ENCODE results near the gene ZBTB46.
"Not testable (repeated sequence)": the region's sequence is repeated elsewhere in the genome, so short reads cannot be mapped to it uniquely, and the experiment has no call there.

The ZBTB46 gene

DNA sequence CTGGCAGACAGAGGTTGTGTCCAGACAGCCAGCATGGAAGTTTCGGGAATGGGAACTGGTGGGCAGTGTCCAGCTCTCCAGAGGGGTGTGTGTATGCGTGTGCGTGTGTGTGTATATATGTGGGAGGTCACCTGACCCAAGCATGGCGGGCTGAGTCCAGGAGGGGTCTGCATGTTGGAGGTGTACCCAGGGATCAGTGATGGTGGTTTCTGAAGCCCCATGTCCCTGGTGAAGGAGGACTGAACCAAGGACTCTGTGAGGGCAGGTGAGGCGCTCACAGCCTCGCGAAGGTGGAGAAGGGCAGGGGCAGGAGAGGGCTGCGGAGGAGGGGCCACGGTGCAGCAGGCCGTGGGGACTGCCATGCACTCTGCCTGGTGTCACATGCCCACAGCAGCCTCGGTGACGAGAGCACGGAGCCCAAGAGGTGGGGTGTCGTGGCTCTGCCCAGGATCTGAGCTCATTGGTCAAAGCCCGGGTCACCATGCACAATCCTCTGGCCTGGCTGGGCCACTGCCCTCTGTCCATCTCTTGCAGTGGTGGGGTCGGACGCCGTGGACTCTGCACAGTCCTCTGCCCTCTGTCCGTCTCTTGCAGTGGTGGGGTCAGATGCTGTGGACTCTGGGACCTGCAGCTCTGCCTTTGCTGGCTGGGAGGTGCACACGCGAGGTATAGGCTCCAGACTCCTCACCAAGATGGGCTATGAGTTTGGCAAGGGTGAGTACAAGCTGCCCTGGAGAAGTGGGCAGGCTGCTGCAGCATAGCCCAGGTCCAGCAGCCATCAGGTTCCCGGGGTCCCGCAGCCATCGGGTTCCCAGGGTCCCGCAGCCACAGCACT, 96.7 kb downstream of the ZBTB46 start:
- DNase-seq (ENCODE audit: low spot score) = no peak

DNA sequence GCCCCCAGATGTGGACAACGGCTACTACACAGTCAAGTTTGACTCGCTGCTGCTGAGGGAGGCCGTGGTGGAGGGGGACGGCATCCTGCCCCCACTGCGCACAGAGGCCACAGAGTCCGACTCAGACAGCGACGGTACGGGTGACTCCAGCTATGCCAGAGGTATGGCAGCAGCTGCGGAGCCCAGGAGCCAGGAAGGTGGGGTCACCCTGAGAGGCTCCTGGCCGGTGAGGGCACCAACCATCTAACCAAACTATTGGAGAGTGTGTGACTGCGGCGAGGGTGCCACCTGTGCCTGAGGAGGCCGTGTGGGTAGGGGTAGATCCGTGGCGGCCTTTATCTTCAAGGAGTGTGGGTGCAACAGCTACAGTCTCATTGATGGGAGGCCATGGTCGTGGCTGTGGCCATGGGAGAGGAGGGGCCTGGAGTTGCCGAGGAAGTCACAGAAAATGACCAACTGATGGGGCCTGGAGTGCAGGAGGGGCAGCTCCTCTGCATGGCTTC, 97.4 kb downstream of the ZBTB46 start:
- no peak for DNase-seq (ENCODE audit: low spot score)

DNA sequence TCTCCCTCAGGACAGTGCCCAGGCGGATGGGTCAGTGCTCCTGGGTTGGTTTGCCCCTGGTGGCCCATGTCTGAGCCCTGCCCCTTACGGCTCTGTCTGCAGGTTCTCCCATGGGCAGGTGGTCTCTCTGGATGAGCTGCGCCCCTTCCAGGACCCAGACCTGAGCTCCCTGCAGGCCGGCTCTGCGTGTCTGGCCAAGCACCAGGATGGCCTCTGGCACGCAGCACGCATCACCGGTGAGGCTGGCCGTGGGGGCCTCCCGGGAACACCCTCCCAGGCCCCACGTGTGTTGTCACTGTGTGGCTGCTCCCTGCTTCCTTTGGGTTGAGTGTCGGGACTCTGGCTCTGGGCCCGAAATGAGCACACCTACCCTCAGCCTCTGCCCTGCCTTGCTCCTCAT, 97.9 kb downstream of the ZBTB46 start:
- DNase-seq (ENCODE audit: low spot score) = no peak

DNA sequence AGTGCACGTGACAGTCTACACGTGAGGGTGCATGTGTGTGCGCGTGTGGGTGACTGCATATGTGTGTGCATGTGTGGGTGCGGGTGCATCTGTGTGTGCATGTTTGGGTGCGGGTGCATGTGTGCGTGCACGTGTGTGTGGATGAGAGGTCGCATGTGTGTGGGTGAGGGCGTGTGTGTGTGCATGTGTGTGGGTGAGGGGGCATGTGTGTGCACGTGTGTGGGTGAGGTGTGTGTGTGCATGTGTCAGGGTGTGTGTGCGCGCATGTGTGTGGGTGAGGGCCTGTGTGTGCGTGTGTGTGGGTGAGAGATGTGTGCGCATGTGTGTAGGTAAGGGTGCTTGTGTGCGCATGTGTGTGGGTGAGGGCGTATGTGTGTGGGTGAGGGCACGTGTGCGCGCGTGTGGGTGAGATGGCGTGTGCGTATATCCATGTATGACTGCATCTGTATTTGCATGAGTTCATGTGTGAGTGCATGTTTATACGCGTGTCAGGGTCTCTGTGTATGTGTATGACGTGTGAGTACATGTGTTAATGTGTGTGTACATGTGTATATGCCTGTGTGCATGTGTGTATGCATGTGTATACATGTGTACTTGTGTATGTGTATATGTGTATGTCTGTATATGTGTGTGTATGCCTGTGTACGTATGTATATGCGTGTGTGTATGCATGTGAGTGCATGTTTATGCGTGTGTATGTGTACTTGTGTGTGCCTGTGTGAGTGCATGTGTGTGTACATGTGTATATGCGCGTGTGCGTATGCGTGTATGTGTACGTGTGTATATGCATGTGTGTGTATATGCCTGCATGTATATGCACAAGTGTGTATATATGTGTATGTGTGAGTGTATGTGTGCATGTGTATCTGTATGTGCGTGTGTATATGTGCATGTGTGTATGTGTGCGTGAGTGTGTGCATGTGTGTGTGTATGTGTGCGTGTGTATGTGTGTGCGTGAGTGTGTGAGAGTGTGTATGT, 98.7 kb downstream of the ZBTB46 start:
- DNase-seq (ENCODE audit: low spot score) = no peak

DNA sequence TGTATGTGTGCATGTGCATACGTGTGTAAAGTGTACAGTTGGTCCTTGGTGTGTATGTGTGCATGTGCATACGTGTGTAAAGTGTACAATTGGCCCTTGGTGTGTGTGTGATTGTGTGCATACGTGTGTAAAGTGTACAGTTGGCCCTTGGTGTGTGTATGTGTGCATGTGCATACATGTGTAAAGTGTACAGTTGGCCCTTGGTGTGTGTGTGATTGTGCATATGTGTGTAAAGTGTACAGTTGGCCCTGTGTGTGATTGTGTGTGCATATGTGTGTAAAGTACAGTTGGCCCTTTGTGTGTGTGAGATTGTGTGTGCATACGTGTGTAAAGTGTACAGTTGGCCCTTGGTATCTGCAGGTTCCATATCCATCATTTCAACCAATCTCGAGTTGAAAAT, 99.7 kb downstream of the ZBTB46 start:
- DNase-seq (ENCODE audit: low spot score) = no peak

DNA sequence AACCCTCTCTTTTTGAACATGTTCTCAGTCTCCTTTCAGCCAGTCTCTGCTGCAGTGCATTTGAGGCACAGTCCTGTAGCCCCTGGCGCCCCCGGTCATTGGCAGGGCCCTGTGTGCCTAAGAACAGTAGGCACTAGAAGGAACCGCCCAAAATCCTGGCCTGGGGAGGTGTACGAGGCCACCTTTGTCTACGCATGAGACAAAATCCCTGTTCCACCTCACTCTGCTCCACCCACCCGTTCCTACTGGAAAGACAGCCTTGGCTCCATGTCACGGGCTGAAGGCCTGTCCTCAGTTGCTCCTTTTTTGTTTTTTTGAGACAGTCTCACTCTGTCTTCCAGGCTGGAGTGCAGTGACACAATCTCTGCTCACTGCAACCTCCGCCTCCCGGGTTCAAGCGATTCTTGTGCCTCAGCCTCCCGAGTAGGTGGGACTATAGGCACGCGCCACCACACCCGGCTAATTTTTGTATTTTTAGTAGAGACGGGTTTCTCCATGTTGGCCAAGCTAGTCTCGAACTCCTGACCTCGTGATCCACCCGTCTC, 100.8 kb downstream of the ZBTB46 start:
- DNase-seq (ENCODE audit: low spot score) = not testable (repeated sequence)

DNA sequence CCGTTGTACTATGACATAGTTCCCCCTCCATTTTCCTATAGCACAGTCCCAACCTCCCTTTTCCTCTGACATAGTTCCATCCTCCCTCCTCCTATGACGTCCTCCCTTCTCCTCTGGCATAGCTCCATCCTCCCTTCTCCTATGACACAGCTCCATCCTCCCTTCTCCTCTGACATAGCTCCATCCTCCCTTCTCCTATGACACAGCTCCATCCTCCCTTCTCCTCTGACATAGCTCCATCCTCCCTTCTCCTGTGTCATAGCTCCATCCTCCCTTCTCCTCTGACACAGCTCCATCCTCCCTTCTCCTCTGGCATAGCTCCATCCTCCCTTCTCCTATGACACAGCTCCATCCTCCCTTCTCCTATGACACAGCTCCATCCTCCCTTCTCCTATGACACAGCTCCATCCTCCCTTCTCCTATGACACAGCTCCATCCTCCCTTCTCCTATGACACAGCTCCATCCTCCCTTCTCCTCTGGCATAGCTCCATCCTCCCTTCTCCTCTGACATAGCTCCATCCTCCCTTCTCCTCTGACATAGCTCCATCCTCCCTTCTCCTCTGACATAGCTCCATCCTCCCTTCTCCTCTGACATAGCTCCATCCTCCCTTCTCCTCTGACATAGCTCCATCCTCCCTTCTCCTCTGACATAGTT, 108.0 kb downstream of the ZBTB46 start:
- DNase-seq (ENCODE audit: low spot score) = not testable (repeated sequence)

DNA sequence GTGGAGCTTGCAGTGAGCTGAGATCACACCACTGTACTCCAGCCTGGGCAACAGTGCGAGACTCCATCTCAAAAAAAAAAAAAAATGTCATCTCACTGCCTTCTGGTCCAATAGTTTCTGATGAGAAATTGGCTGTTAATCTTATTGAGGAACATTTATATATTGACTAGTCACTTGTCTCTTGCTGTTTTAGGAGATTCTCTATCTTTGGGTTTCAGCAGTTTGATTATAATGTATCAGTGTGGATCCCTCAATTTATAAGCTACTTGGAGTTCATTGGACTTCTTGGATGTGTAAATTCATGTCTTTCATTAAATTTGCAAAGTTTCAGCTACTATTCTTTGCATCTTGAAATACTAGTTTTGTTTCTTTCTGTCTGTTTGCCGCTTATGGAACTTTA, 112.1 kb downstream of the ZBTB46 start:
- DNase-seq (ENCODE audit: low spot score) = no peak

DNA sequence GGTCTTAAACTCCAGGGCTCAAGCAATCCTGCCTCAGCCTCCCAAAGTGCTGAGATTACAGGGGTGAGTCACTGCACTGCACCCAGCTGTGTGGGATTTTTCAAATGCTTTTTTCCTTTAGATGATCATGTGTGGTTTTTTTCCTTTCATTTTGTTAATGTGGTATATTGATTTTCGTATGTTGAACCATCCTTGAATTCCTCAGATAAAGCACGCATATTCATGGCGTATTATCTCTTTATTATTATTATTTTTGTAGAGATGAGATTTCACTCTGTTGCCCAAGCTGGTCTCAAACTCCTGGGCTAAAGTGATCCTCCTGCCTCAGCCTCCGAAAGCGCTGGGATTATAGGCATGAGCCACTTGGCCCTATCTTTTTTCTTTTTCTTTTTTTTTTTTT, 116.2 kb downstream of the ZBTB46 start:
- no peak for DNase-seq (ENCODE audit: low spot score)

DNA sequence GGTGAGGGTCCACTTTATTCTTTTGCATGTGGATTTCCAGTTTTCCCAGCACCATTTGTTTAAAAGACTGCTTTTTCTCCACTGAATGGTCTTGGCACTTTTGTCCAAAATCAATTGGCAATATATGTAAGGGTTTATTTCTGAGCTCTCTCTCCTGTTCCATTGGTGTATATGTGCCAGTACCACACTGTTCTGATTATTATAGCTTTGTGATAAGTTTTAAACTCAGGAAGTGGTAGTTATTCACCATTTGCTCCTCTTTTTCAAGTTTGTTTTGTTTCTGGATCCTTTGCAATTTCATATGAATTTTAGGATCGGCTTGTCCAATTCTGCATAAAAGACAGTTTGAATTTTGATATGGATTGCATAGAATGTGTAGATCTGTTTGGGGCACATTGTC, 118.9 kb downstream of the ZBTB46 start:
- DNase-seq (ENCODE audit: low spot score) = no peak

DNA sequence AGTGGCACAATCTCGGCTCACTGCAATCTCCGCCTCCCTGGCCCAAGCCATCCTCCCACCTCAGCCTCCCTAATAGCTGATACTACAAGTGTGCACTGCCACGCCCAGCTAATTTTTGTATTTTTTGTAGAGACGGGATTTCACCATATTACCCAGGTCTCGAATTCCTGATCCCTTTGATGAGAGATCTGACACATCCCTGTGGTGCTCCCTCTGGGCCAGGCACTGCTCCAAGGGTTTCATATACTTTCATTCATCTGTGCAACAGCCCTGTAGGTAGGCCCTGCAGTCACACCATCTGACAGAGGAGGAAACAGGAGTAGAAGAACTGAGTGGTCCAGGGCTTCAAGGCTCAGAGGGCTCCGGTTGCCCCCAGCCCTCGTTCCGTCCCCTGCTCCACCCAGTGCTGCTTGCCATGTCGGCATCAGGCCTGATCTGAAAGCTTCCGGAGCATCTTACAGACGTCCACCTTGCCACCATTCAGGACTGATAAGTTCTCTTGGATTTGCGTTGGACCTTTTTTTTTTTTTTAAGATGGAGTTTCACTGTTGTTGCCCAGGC, 119.9 kb downstream of the ZBTB46 start:
- DNase-seq (ENCODE audit: low spot score) = no peak

DNA sequence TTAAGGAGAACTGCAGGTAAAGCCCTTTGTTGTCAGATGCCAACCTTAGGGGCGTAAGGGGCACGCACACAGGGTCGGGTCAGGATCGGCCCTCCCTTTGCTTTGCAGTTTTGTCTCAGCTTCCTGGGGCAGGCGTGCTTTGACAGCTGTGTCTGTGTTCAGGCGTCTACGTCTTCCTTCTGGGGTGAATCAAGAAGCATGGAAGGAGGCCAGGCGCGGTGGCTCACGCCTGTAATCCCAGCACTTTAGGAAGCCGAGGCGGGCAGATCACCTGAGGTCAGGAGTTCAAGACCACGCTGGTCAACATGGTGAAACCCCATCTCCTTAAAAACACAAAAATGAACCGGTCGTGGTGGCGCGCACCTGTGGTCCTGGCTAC, 121.9 kb downstream of the ZBTB46 start:
- DNase-seq (ENCODE audit: low spot score) = peak; percentile 0

DNA sequence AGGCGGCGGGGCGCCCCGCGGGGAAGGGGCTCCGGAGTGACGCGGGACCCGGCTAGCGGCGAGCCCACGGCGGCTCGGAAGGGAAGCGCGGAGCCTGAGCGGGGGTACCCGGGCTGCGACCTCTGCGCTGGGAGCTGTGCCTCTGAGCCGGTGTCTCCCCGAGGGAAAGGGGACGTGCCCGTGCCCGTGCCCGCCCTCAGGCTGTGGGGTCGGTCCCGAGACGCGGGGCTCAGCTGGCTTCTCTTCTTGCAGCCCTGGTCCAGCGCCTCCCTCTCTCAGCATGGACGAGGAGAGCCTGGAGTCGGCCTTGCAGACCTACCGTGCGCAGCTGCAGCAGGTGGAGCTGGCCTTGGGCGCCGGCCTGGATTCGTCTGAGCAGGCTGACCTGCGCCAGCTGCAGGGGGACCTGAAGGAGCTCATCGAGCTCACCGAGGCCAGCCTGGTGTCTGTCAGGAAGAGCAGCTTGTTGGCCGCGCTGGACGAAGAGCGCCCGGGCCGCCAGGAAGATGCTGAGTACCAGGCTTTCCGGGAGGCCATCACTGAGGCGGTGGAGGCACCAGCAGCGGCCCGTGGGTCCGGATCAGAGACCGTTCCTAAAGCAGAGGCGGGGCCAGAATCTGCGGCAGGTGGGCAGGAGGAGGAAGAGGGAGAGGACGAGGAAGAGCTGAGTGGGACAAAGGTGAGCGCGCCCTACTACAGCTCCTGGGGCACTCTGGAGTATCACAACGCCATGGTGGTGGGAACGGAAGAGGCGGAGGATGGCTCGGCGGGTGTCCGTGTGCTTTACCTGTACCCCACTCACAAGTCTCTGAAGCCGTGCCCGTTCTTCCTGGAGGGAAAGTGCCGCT, 122.5 kb downstream of the ZBTB46 start:
- peak; percentile 11 for DNase-seq (ENCODE audit: low spot score)

DNA sequence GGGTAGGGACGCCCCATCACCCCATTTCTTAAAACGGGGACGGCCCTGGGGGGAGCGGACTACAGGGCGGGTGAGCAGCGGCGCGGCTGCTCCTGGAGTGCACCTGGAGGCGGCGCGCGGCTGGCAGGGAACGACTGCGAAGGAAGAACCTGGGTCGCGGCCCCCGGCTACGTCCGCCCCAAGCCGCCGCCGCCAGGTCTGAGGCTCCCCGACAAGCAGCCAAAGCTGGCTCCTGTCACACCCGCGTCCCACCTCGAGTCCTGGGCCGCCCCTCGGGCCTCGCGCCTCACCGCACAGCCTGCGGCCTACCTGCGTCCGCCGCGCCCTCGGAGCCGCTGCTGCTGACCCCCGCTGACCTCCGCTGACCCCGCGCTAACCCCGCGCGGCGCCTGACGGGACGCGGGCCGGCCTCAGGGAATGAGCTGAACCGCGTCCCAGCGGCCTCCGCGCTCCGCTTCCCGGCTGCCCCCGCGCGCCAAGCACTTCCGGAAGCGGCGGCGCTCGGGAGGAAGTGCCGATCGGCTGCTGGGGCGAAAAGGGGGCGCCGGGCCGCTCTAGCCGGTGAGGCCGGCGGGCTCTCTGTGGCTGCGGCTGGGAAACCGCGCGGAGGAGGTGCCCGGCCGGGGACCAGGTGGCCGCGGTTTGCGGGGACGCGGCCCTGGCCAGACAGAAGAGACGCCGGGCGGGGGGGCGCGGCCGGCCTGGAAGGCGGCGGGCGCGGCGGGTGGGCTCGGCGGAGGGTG, 123.3 kb downstream of the ZBTB46 start, which contains the start of the genes ARFRP1 and ZGPAT:
TSS of gene ARFRP1 (minus strand) at position 419 of the 743 bp plus-strand sequence. CDS start 885 bp downstream, outside the sequence.
TSS of gene ZGPAT (plus strand) at position 482 of the 743 bp plus-strand sequence. CDS start 542 bp downstream, outside the sequence.
- DNase-seq (ENCODE audit: low spot score) = peak; percentile 87

DNA sequence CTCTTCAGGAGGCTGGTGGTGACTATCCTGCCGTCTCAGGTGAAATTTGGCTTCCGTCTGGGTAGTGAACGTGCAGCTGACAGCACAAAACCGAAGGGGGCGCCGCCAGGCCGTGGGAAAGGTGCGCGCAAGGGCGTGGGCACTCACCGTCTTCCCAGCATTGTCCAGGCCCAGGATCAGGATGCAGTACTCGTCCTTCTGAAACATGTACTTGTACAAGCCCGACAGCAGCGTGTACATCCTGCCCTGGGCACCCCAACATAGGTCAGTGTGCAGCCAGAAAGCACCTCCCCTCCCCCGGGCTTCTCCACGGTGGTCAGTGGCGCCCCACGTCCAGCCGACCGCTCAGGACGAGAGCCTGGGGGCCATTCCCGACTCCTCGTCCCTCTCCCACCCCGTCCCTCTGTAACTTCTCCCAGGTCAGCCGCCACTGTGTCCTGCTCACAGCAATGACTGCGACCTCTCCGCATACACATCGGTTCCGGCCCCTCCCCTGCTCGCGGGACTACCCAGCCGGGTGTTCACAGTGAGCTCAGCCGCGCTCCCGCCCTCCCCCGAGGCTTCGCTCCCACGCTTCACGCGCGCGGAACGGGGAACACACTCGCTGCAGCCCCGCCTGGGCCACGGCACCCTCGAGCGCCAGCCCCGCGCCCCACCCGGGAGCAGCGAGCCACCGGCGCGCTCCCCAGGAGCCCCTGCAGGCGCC, 124.1 kb downstream of the ZBTB46 start:
- peak; percentile 35 for DNase-seq (ENCODE audit: low spot score)

DNA sequence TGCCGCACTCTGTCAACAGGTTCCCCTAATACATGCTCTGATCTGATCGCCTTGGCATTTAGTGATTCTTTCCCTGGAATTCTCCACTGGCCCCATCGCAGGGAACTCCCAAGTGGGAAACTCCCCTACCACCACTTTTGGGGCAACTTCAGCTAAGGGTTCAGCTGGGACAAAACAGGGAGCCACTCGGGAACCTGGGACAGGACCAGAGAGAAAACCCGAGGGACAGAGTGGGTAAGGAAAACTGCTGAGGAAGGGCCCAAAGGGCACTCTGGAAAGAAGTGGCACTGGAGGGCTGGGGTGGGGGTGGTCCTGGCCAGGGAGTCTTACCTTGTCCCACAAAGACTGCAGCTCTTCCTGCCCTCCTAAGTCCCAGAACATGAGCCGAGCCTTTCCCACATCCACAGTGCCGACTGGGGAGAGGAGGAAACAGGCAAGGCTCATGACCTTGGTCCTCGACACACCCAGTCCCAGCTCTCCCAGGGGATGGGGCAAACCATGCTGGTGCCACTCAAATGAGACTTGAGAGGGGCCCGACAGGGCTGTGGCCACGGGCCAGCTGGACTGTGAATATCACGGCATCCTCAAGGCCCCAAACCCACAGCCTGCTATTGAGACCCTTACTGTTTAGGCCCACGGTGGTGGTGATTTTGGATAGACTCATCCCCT, 124.9 kb downstream of the ZBTB46 start:
- no peak for DNase-seq (ENCODE audit: low spot score)

DNA sequence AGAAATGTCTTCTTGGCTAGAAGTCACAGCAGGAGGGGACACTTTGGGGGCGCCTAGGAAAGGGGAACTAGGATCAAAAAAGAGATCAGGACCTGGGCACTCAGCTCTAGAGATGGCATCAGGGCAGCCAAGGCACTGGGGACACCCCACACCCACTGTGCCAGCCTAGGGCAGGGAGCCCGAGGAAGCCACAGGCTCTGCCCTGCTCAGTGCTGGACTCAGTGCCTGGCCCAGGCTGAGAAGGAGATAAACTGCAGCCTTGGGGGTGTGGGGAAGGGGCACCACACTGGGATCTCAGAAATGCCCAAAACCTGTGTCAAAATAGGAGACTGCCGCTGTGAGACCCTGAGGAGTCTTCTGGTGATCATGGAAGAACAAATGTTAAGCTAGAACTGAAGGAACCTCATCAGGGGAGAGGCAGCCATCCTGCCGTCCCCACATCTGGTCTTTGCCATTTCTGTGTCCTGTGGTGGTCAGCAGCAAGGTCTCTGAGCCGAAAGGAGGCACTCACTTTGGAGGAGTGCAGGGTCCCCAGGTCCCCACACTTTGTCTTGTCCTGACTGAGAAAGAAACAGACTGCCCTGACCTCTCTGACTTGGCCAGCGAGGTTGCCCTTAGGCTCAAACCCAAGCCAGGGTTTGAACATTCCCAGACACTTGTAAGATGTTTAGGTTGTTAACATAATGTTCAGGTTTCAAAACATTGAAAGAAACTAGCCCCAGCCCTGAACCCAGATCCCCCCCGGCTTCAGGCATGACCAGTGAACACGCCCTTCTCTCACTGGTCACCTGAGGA, 125.6 kb downstream of the ZBTB46 start:
- DNase-seq (ENCODE audit: low spot score) = no peak

DNA sequence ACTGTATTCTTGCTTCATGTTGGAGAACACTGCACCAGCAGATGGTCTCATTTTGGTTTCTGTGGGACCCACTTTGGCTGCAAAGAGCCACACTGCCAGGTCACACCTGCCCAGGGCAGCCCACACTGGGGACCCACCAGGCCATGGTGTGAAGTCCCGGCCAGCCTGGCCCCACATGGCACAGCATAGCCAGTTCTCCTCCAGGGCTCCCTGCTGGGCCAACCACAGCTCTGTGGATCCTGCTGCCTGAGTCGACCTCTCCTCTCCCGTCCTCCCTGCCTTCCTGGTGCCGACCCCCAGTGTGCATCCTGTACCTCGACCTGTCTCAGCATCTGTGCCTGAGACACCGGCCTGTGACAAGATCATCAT, 126.3 kb downstream of the ZBTB46 start:
- no peak for DNase-seq (ENCODE audit: low spot score)

Data from germinal center (tissue), 1 donor.